ENCODE data around the gene ZNF346.

Gene ZNF346

GRCh38 chr5:177112589-177113220, 90.2 kb downstream of the ZNF346 start:
- no peak for DNase-seq (ENCODE audit: low spot score in 2 of 2)
- no peaks in the 10 kb centered on the region; the same call in 1 of the 2 replicates for H3K4me1 ChIP-seq
- in situ Hi-C loops (cut with MboI; ENCODE audit: low sequenced_read_pairs) = loop anchor here (5.0 to 25.0 kb wide), 2 partner anchors 450 to 1375 kb away; no protein-coding TSS in a partner anchor
- no peaks in the 10 kb centered on the region for H3K36me3 ChIP-seq (replicated peaks)
- no peaks in the 10 kb centered on the region for H3K27me3 ChIP-seq (ENCODE audit: low read depth)
- no peaks in the 10 kb centered on the region for H3K9me3 ChIP-seq
- no peak overlapping the region for H3K4me3 ChIP-seq

- in situ Hi-C loops (cut with MboI; ENCODE audit: low sequenced_read_pairs) = loop anchor here (5.0 to 25.0 kb wide), 2 partner anchors 451 to 1376 kb away; no protein-coding TSS in a partner anchor
- H3K4me3 ChIP-seq = no peak overlapping the region
- H3K9me3 ChIP-seq = no peaks in the 10 kb centered on the region
- H3K4me1 ChIP-seq = no peaks in the 10 kb centered on the region; the same call in 1 of the 2 replicates
- H3K27me3 ChIP-seq (ENCODE audit: low read depth) = no peaks in the 10 kb centered on the region
- H3K36me3 ChIP-seq (replicated peaks) = no peaks in the 10 kb centered on the region
- peak; percentile 78 to 86 for DNase-seq (ENCODE audit: low spot score in 2 of 2)
Observed at GRCh38 chr5:177113566-177114424, 91.3 kb downstream of the ZNF346 start.

DNA sequence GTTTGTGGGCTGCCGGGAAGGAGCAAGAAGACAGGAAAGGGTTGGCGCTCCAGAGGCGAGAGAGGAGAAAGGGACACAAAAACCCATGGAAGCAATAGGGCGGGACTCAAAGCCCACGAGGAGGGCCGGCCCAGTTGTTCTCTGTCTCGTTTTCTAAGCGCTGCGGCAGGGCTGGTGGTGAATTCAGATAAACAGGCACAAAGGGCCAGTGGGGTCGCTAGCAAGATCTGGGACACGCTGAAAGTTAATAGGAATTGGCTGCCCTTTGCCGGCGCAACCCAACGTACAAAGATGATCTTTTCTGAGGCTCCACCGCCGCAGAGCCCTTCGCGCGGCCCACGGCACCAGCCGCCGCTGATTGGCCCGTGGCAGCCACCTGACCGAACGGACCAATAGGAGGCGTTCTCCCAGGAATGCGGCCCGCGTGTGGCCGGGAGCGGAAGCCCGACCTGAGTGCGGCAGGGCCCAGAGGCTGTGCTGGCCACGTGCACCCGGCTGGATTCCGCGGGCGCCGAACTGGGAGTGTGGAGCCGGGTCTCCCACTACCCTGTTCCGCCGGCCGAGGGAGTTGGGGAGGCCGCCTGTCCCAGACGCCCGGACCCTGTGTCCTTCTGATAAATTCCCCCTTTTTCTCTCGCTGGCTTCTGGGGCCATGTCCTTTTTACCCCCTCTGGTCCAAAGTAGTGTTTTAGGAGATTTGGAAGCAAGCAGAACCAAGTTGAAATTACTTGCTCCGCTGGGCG, 94.3 kb downstream of the ZNF346 start:
- no peak for DNase-seq (ENCODE audit: low spot score in 2 of 2)
- in situ Hi-C loops (cut with MboI; ENCODE audit: low sequenced_read_pairs) = loop anchor here (25.0 kb wide), 1 partner anchor 1380 kb away; no protein-coding TSS in a partner anchor

GRCh38 chr5:177117441-177118045, 95.0 kb downstream of the ZNF346 start:
- Histone ChIP-seq H3K4me1 (no peaks in the 10 kb centered on the region), H3K27me3 (ENCODE audit: low read depth) (no peaks in the 10 kb centered on the region), H3K36me3 (replicated peaks) (no peaks in the 10 kb centered on the region), H3K4me3 (no peak overlapping the region), H3K9me3 (no peaks in the 10 kb centered on the region)
- in situ Hi-C loops (cut with MboI; ENCODE audit: low sequenced_read_pairs) = loop anchor here (25.0 kb wide), 1 partner anchor 1380 kb away; no protein-coding TSS in a partner anchor
- no peak for DNase-seq (ENCODE audit: low spot score in 2 of 2)

More for the DNA sequence above, 94.3 kb downstream of the ZNF346 start:
- Histone ChIP-seq H3K4me1 (no peaks in the 10 kb centered on the region), H3K9me3 (no peaks in the 10 kb centered on the region), H3K4me3 (no peak overlapping the region), H3K36me3 (replicated peaks) (no peaks in the 10 kb centered on the region), H3K27me3 (ENCODE audit: low read depth) (no peaks in the 10 kb centered on the region)

GRCh38 chr5:177122566-177122965, 100.1 kb downstream of the ZNF346 start:
- DNase-seq (ENCODE audit: low spot score in 2 of 2) = no peak
- Histone ChIP-seq H3K36me3 (replicated peaks) (no peaks in the 10 kb centered on the region), H3K27me3 (ENCODE audit: low read depth) (no peaks in the 10 kb centered on the region), H3K4me1 (no peaks in the 10 kb centered on the region), H3K4me3 (no peak overlapping the region), H3K9me3 (no peaks in the 10 kb centered on the region)
- in situ Hi-C loops (cut with MboI; ENCODE audit: low sequenced_read_pairs) = loop anchor here (25.0 kb wide), 1 partner anchor 1385 kb away; no protein-coding TSS in a partner anchor

DNA sequence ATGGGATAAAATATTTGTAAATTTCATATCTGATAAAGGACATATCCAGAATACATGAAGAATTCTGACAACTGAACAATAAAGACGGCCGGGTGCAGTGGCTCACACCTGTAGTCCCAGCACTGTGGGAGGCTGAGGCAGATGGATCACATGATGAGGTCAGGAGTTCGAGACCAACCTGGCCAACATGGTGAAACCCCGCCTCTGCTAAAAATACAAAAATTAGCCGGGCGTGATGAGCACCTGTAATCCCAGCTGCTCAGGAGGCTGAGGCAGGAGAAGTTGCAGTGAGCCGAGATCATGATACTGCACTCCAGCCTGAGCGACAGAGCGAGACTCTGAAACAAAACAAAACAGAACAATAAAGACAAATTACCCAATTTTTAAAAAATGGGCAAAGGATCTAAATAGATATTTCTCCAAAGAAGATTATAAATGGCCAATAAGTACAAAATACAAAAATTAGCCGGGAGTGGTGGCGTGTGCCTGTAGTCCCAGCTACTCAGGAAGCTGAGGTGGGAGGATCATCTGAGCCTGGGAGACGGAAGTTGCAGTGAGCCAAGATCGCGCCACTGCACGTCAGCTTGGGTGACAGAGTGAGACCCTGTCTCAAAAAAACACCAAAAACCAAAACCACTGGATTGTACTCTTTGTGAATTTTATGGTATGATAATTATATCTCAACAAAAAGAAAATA, 101.4 kb downstream of the ZNF346 start:
- Histone ChIP-seq H3K36me3 (replicated peaks) (no peaks in the 10 kb centered on the region), H3K27me3 (ENCODE audit: low read depth) (no peaks in the 10 kb centered on the region), H3K4me3 (no peak overlapping the region), H3K4me1 (no peaks in the 10 kb centered on the region), H3K9me3 (no peaks in the 10 kb centered on the region)
- DNase-seq (ENCODE audit: low spot score in 2 of 2) = no peak
- in situ Hi-C loops (cut with MboI; ENCODE audit: low sequenced_read_pairs) = loop anchor here (25.0 kb wide), 1 partner anchor 1387 kb away; no protein-coding TSS in a partner anchor

GRCh38 chr5:177124486-177124991, 102.0 kb downstream of the ZNF346 start:
- in situ Hi-C loops (cut with MboI; ENCODE audit: low sequenced_read_pairs) = loop anchor here (25.0 kb wide), 1 partner anchor 1387 kb away; no protein-coding TSS in a partner anchor
- Histone ChIP-seq H3K9me3 (no peaks in the 10 kb centered on the region), H3K36me3 (replicated peaks) (no peaks in the 10 kb centered on the region), H3K4me3 (no peak overlapping the region), H3K4me1 (no peaks in the 10 kb centered on the region), H3K27me3 (ENCODE audit: low read depth) (no peaks in the 10 kb centered on the region)
- no peak for DNase-seq (ENCODE audit: low spot score in 2 of 2)

DNA sequence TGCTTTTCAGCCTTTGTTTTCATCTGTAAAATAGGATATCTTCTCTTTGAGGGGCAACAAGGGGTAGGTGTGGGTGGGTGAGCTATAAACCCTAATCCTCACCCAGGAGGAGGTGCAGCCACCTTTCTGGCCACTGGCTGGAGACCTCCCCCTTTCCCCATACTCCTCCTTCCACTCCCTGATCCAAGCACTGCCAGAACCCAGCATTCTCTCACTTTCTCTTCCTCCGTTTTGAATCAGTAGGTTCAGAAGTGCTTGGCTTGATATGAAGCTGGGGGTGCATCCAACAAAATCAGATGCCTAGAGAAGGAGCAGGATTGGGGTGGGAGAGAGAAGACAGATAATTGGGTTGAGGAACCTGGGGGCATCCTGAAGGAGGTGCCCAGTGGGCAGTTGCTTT, 104.3 kb downstream of the ZNF346 start:
- no peaks in the 10 kb centered on the region for H3K9me3 ChIP-seq
- in situ Hi-C loops (cut with MboI; ENCODE audit: low sequenced_read_pairs) = no loop called here
- H3K36me3 ChIP-seq (replicated peaks) = no peaks in the 10 kb centered on the region
- peaks cover 3% of the 10 kb centered on the region; the same call in 1 of the 2 replicates for H3K4me1 ChIP-seq
- DNase-seq (ENCODE audit: low spot score in 2 of 2) = no peak
- H3K4me3 ChIP-seq = no peak overlapping the region
- no peaks in the 10 kb centered on the region for H3K27me3 ChIP-seq (ENCODE audit: low read depth)

- no peaks in the 10 kb centered on the region for H3K36me3 ChIP-seq (replicated peaks)
- H3K27me3 ChIP-seq (ENCODE audit: low read depth) = no peaks in the 10 kb centered on the region
- H3K4me3 ChIP-seq = no peak overlapping the region
- in situ Hi-C loops (cut with MboI; ENCODE audit: low sequenced_read_pairs) = no loop called here
- no peaks in the 10 kb centered on the region for H3K9me3 ChIP-seq
- peaks cover 3% of the 10 kb centered on the region for H3K4me1 ChIP-seq
- DNase-seq (ENCODE audit: low spot score in 2 of 2) = no peak
Observed at GRCh38 chr5:177128551-177128981, 106.1 kb downstream of the ZNF346 start.

- DNase-seq (ENCODE audit: low spot score in 2 of 2) = no peak
- in situ Hi-C loops (cut with MboI; ENCODE audit: low sequenced_read_pairs) = no loop called here
- Histone ChIP-seq H3K36me3 (replicated peaks) (peaks cover 5% of the 10 kb centered on the region), H3K9me3 (no peaks in the 10 kb centered on the region), H3K27me3 (ENCODE audit: low read depth) (no peaks in the 10 kb centered on the region), H3K4me1 (peaks cover 10% of the 10 kb centered on the region), H3K4me3 (no peak overlapping the region)
Observed at GRCh38 chr5:177130211-177131018, 107.9 kb downstream of the ZNF346 start.
